ENCODE data around the gene SCN2A.

Gene SCN2A

GRCh38 chr2:165425556-165425955 is 186.3 kb downstream of the SCN2A start:
- DNase-seq, result no peak

DNA sequence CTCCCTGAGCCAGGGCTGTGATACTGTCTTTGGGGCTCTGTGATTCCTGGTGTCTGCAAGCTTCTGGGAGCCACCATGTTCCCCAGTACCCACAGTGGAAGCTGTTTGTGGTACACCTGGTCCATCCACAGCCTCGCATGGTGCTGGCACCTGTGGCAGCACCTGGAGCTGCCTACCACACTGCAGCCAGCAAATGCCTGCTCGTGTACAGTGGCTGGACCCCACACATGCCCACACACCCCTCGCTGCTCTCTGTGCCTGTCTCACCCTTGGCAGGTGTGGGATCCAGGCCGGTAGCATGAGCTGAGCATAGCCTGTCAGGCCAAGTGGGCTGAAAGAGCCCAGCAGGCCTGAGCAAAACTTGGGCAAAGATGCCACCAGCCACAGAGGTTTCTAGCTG is 188.5 kb downstream of the SCN2A start:
- DNase-seq, result no peak

GRCh38 chr2:165428926-165429325 is 189.7 kb downstream of the SCN2A start:
- no peak for DNase-seq

GRCh38 chr2:165431014-165431413 is 191.8 kb downstream of the SCN2A start:
- DNase-seq, result no peak

DNA sequence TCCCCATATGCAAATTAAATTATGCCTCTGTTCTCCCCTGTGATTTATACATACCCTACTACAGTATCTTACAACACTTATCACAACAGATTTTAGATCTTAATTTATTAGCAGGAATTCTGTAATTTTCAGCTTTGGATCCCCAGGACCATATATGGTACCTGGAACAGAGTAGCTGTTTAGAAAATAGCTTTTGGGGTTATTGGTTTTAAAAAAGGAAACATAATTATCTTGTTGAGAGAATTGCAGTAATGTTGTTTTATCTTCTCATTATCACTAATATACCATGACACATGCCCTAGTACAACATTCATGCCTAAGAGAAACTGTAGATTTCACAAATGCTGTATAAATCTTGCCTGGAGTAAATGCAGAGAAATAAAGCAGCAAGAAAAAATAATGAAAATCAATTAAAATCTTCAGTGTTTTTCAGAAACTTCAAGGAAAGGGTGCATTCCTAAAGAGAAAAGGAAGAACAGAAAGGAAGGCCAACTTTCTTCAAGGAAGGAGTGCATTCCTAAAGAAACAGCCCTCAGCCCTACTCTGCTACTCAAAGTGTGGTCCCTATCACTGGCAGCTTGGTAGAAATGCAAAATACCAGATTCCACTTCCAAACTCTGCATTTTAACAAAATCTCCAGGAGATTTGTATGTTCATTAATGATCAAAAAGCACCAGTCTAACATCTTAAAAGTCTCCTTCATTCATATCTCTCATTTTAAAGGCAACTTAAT is 193.2 kb downstream of the SCN2A start:
- DNase-seq, result no peak

- no peak for DNase-seq
Measured at GRCh38 chr2:165434865-165435496, 195.8 kb downstream of the SCN2A start.

DNA sequence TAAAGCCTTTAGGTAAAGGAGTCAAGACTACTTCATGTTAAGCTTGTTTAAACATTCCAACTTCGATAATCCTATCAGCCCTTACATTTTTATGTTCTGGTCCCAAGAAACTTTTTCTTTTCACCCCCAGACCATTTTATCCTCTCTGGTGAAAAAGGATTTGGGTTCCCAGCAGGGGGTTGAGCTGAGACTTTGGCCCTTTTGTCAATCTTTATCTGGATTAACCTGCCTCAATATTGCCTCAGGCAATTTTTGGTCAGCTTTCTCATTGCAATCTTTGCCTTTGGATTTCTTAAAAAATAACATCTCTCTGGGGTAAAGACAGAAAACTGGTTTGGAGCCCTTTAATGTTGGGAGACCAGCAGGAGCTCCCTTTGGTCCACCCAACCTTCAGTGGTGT is 196.4 kb downstream of the SCN2A start:
- no peak for DNase-seq

GRCh38 chr2:165436559-165436958 is 197.3 kb downstream of the SCN2A start:
- DNase-seq, result no peak

DNA sequence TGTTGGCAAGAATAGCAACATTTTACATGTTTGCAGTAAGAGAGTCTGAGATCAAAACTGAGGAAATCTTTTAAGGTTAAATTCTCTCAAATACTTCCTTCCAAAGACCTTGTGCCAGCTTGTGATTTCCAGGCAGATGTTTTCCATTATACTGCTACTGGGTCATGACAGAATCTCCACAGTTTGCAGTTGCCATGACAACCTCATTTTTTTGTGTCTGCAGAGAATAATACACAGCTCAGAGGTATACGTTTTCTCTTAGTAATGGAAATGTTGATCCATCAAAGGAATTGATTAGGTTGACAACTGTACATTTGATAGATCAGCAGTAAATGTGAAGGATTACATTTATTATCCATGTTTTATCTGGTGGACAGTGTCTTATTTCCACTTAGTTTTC is 201.2 kb downstream of the SCN2A start:
- no peak for DNase-seq

All from NCI-H2029 (cell line).